Esophagus muscularis mucosa (tissue), 4 donors: ENCODE data around the gene AOC2. TPM values are rescaled to one million over a fixed set of nuclear protein-coding genes. Genes with fewer than 3 reads are reported as not detected.
A peak's percentile ranks its signal among the peaks of the same experiment; 100 is the strongest.

Experiments used
- DNase-seq: peaks from one replicate; pipeline ENCODE4 v3.0.0-alpha.2; 2017; ENCODE audit errors: extremely low spot score
- H3K27ac ChIP-seq, 4 donors: fragments of 200-600 bp; sonication (generic); replicated peaks in 1 of 4; 1 replicate in 3 of 4; 2 replicates in 1 of 4; pipeline ENCODE4 v1.5.1; 2016 to 2019; ENCODE audit warnings: mild to moderate bottlenecking in 1 of 4
- H3K27me3 ChIP-seq, 4 donors: fragments of 200-600 bp; sonication (generic); one replicate each; pipeline versions ENCODE4 v1.5.1 to v1.6.0; 2016 to 2019
- H3K36me3 ChIP-seq, 4 donors: fragments of 200-600 bp; sonication (generic); one replicate each; pipeline ENCODE4 v1.5.1; 2016 to 2019
- H3K4me1 ChIP-seq, 4 donors: fragments of 200-600 bp; sonication (generic); one replicate each; pipeline ENCODE4 v1.5.1; 2016 to 2019
- H3K4me3 ChIP-seq, 4 donors: fragments of 200-600 bp; sonication (generic); 1 replicate in 2 of 4; 2 replicates in 2 of 4; pipeline ENCODE4 v1.5.1; 2016 to 2019; ENCODE audit warnings: mild to moderate bottlenecking in 4 of 4, moderate library complexity in 1 of 4
- H3K9me3 ChIP-seq, 4 donors: fragments of 200-600 bp; sonication (generic); 1 replicate in 3 of 4; 2 replicates in 1 of 4; pipeline ENCODE4 v1.5.1; 2016 to 2019
- CTCF ChIP-seq, 3 experiments: fragments of 200-600 bp in 2 of 3; fragments of 450-650 bp in 1 of 3; sonication (generic) in 2 of 3; IDR thresholded peaks; one replicate each; pipeline ENCODE4 v1.5.1; 2017 to 2019; ENCODE audit warnings: antibody characterized with exemption in 3 of 3, mild to moderate bottlenecking in 2 of 3, moderate library complexity in 1 of 3
- EP300 ChIP-seq: sonication (generic); formaldehyde crosslinking; IDR thresholded peaks from one replicate; pipeline ENCODE4 v1.6.1; 2017; ENCODE audit warnings: antibody characterized with exemption
- POLR2A ChIP-seq: fragments of 450-650 bp; IDR thresholded peaks from one replicate; pipeline ENCODE4 v1.6.1; 2017; ENCODE audit warnings: antibody characterized with exemption, moderate library complexity, mild to moderate bottlenecking, low read depth
- POLR2AphosphoS5 ChIP-seq, 2 donors: sonication (generic); formaldehyde crosslinking; IDR thresholded peaks; one replicate each; pipeline ENCODE4 v1.6.1; 2017; ENCODE audit warnings: antibody characterized with exemption in 2 of 2
- WGBS: methylation state at CpG from one replicate; pipeline ENCODE4 v1.1.5; 2018; 5-methylcytosine and 5-hydroxymethylcytosine counted together
- intact Hi-C: fragments of 100-400 bp; cut with DNase I; formaldehyde crosslinking; loops from one replicate; pipeline ENCODE4 v1.15.1; 2023
- total RNA-seq, 4 donors: library from RNA; depleted of rRNA; stranded (reverse); fragments of >200 nt; gene quantifications; one replicate each; pipeline versions ENCODE4 v1.1.0 to v1.2.1, GENCODE V29; 2016

AOC2 gene
- total RNA-seq, 4 donors from 2014 or later, result 0.66 to 2.0 (median 1.4) TPM

GRCh38 chr17:42797067-42798007 is 47.0 kb upstream of the AOC2 start:
- no peak for DNase-seq
- no peak for TF ChIP-seq CTCF (IDR thresholded peaks at IDR 0.05)
- no peak for TF ChIP-seq POLR2A
- TF ChIP-seq EP300, result no peak
- no peak for TF ChIP-seq POLR2AphosphoS5 (IDR thresholded peaks at IDR 0.05)
- Histone ChIP-seq H3K27me3 (no peaks in the 10 kb centered on the region), H3K27ac (peak overlapping the region in 3 of 4 donors; percentile 80 to 81 (median 80)), H3K9me3 (no peaks in the 10 kb centered on the region), H3K4me3 (peak overlapping the region; percentile 72 to 94 (median 86)), H3K4me1 (peaks cover 15 to 30% (median 28%) of the 10 kb centered on the region in 4 donors), H3K36me3 (peaks cover 0 to 23% (median 14%) of the 10 kb centered on the region in 4 donors)
- intact Hi-C loops, result no loop called here
- 85% methylated on average over 10 of the region's 10 CpGs for WGBS

GRCh38 chr17:42798011-42798382 is 46.4 kb upstream of the AOC2 start:
- WGBS, result 18% methylated on average over 10 of the region's 10 CpGs
- intact Hi-C loops, result no loop called here
- peak overlapping the region; percentile 80 to 82 (median 80) for H3K27ac ChIP-seq

GRCh38 chr17:42798383-42799380 is 45.7 kb upstream of the AOC2 start, which contains the start of the genes CNTD1 and COA3:
Gene CNTD1, plus strand, starts transcription at chr17:42798861. Its CDS starts 207 bp downstream, at chr17:42799068.
Gene COA3, minus strand, starts transcription at chr17:42798704. Its CDS starts 23 bp downstream, at chr17:42798681.
- DNase-seq, result peak; percentile 94
- no peaks in the 10 kb centered on the region for H3K9me3 ChIP-seq
- H3K27ac ChIP-seq, result peak within 1 kb of the TSS; percentile 80 to 82 (median 80)
- peaks cover 15 to 37% (median 35%) of the 10 kb centered on the region in 4 donors for H3K4me1 ChIP-seq
- no peaks in the 10 kb centered on the region for H3K27me3 ChIP-seq
- H3K4me3 ChIP-seq, result peak within 1 kb of the TSS; percentile 72 to 94 (median 86)
- TF ChIP-seq EP300 (no peak), POLR2AphosphoS5 (IDR thresholded peaks at IDR 0.05) (peak; percentile 75 to 85)
- peaks cover 0 to 23% (median 14%) of the 10 kb centered on the region in 4 donors for H3K36me3 ChIP-seq
- 46% methylated on average over 38 of the region's 66 CpGs for WGBS
- intact Hi-C loops, result no loop called here

More at GRCh38 chr17:42798011-42798382, 46.4 kb upstream of the AOC2 start:
- Histone ChIP-seq H3K36me3 (peaks cover 0 to 23% (median 14%) of the 10 kb centered on the region in 4 donors), H3K27me3 (no peaks in the 10 kb centered on the region), H3K9me3 (no peaks in the 10 kb centered on the region), H3K4me1 (peaks cover 15 to 31% (median 28%) of the 10 kb centered on the region in 4 donors), H3K4me3 (peak overlapping the region; percentile 72 to 94 (median 86))
- TF ChIP-seq POLR2AphosphoS5 (IDR thresholded peaks at IDR 0.05), result no peak
- TF ChIP-seq POLR2A, result no peak
- TF ChIP-seq CTCF (IDR thresholded peaks at IDR 0.05), result no peak
- TF ChIP-seq EP300, result no peak
- DNase-seq, result no peak

GRCh38 chr17:42803074-42803883 is 41.1 kb upstream of the AOC2 start:
- intact Hi-C loops, result no loop called here
- TF ChIP-seq EP300, result no peak
- TF ChIP-seq POLR2A, result no peak
- TF ChIP-seq POLR2AphosphoS5 (IDR thresholded peaks at IDR 0.05), result no peak
- TF ChIP-seq CTCF (IDR thresholded peaks at IDR 0.05), result no peak
- no peak overlapping the region for H3K4me3 ChIP-seq
- WGBS, result 45% methylated on average over 2 of the region's 2 CpGs
- peak overlapping the region; percentile 6 to 74 (median 68) for H3K27ac ChIP-seq
- H3K9me3 ChIP-seq, result no peaks in the 10 kb centered on the region
- H3K36me3 ChIP-seq, result no peaks in the 10 kb centered on the region
- no peak for DNase-seq
- peaks cover 0 to 52% (median 46%) of the 10 kb centered on the region in 4 donors for H3K4me1 ChIP-seq
- H3K27me3 ChIP-seq, result no peaks in the 10 kb centered on the region
